ENCODE results near the gene CCDC71.

Gene CCDC71

DNA sequence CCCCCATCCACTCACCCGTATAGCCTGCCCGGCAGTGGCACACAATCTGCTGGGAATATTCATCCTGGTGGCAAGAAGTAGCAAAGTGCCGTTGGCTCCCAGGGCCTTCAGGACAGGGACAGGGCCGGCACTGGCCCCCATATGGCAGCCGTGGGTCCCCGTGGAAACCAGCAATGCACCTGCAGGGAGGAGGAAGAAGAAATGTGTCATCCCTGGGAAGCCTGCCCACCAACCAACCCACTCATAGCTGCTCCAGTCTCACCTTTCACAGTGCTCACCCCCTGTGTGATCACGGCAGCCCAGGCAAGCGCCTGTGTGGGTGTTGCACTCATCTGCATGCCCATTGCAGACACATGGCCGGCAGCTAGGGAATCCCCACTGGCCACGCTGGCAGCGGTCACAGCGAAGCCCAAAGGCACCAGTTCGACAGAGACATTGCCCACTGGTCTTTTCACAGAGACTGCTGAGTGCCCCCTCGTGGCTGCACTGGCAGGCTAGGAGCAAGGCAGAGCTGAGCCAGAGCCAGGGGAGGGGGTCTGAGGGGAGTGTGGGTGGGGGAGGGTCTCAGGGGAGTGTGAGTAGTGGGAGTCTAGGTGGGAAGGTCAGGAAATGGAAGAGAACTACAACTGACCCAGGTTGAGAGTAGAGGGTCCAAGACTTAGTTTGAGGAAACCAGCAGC, 41.0 kb downstream of the CCDC71 start:
- no peak for DNase-seq

DNA sequence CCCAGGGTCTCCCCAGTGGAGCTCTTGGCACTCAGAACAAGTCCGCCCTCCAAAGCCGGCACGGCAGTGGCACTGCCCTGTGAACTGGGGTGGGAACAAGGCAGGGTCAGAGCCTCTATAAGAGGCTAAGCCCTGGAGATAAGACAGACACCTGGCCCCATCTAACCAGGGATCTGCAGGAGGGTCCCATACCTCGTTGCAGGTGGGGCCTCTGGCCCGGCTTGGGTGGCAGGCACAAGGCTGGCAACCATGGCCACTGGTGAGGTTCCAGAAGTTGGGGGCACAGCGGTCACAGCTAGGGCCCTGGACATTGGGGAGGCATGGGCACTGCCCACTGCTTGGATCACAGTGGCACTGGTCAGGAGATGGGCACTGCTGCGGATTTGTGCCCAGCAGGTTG, 41.9 kb downstream of the CCDC71 start:
- DNase-seq, result no peak

GRCh38 chr3:49123687-49124086, 42.4 kb downstream of the CCDC71 start:
- no peak for DNase-seq

DNA sequence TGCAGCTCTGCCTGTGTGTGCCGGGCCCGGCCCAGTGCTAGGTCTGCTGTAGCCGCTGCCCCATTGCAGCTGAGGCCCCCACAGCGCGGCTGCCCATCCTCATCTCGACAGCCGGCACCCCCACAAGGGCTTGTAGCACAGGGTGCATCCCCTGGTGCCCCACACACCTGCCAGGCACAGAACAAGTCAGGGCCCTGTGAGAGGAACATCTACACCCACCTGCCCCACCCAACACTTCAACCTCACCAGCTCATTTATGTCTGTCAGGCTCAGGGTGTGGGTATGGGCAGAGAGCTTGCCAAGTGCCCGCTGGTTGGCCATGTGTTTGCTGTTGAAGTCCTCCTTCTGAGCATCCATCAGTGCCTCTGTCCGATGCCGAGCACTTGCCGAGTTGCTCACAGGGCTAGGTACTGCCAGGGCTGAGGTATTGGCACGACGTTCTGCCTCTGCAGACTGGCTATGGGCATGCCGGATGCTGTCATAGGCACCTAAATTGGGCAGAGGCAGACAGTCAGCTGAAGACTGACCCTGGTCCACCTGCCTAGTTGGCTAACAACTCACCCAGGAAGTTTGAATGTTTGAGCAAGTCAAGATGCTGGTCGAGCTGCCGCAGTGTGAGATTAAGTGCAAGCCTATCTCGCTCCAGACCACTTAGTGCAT, 43.1 kb downstream of the CCDC71 start:
- DNase-seq, result no peak

- no peak for DNase-seq
Measured at GRCh38 chr3:49122451-49122850, 43.7 kb downstream of the CCDC71 start.

DNA sequence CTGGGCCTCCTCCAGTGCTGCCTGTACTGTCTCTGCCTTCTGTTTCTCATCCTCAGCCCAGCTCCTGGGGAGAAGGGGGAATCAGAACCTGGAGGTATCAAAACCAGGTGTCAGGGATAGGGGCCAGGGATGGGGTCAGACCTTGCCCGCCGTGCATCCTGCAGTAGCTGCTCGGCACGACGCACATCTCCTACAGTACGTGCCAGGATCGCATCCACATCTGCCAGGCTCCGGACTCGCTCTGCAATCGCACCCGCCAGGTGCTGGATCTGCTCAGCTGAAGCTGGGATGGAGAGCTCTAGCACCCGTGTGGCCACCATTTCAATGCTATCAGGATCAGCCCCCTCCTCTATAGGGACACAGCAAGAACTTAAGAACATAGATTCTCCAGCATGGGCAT, 44.1 kb downstream of the CCDC71 start:
- no peak for DNase-seq

- DNase-seq, result no peak
Measured at GRCh38 chr3:49121132-49121736, 44.9 kb downstream of the CCDC71 start.

- peak; percentile 96 for DNase-seq
Measured at GRCh38 chr3:49120438-49121131, 45.5 kb downstream of the CCDC71 start, which contains the start of gene USP19. USP19 (minus strand) TSS chr3:49120823; CDS start chr3:49119145, 1,678 bp downstream.

GRCh38 chr3:49120096-49120437, 46.1 kb downstream of the CCDC71 start:
- DNase-seq, result no peak

DNA sequence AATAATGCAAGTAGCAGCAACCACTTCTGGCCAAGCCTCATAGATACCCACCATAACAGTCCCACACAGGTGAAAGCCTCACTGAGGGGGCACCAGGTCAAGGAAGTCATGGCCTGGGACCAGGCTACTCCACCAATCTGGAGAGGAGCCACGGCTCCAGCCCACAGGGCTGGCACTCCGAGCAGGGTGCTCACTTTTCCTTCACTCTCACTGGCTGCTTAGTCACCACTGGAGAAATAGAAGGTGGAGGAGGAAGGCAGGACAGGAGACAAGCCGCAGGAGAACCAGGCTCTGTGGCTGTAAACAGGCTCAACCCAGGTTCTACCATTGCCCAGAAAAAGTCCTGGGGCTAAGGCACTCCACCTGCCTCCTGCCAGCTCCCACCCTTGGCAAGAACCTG, 46.7 kb downstream of the CCDC71 start:
- no peak for DNase-seq

DNA sequence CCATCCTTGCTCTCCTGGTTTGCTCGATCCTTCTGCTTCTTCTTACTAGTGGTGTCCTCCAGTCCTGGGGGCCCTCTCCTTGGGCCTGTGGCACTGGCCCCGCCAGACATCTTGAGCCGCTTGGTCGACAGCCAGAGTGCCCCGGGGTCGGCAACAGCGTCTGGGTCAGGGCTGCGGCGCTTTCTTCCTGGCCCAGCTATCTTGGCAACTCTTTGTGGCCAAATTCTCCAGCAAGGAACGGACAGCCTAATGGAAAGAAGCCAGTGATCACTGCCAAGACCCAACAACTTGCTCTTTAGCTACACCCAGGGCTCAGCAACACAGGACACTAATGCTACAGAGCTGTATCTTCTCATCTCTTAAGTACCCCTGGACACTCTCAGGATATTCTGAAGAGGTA, 47.1 kb downstream of the CCDC71 start:
- DNase-seq, result no peak

Measured in stimulated activated CD4-positive, alpha-beta T cell treated with anti-CD3 and anti-CD28 coated beads, Interleukin-15, amount 100 ng/mL, for 24 hours (primary cell).